ENCODE results near the gene LUC7L3. TPM values are rescaled to one million over a fixed set of nuclear protein-coding genes. Genes with fewer than 3 reads are reported as not detected.
A peak's percentile ranks its signal among the peaks of the same experiment; 100 is the strongest.

The LUC7L3 gene
- total and polyA plus RNA-seq, 2 of the 13 experiments (the other 11 are each of a cell fraction or from before 2014, with no cell fraction given) = 108 to 120 TPM

DNA sequence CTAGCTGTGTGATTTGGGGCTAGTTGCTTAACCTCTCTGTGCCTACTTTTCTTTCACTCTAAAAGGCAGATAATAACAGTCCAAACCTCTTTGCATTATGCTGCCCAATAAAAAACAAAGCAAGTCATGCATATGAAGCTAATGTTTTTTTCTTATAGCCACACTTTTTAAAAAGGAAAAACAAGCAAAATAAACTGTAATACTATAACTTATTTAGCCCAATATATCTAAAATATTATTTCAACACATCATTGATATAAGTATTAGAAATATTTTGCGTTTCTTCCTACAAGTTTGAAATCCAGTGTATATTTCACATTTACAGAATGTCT is 34.1 kb upstream of the LUC7L3 start (continued):
- TF ChIP-seq, protein P1, sequence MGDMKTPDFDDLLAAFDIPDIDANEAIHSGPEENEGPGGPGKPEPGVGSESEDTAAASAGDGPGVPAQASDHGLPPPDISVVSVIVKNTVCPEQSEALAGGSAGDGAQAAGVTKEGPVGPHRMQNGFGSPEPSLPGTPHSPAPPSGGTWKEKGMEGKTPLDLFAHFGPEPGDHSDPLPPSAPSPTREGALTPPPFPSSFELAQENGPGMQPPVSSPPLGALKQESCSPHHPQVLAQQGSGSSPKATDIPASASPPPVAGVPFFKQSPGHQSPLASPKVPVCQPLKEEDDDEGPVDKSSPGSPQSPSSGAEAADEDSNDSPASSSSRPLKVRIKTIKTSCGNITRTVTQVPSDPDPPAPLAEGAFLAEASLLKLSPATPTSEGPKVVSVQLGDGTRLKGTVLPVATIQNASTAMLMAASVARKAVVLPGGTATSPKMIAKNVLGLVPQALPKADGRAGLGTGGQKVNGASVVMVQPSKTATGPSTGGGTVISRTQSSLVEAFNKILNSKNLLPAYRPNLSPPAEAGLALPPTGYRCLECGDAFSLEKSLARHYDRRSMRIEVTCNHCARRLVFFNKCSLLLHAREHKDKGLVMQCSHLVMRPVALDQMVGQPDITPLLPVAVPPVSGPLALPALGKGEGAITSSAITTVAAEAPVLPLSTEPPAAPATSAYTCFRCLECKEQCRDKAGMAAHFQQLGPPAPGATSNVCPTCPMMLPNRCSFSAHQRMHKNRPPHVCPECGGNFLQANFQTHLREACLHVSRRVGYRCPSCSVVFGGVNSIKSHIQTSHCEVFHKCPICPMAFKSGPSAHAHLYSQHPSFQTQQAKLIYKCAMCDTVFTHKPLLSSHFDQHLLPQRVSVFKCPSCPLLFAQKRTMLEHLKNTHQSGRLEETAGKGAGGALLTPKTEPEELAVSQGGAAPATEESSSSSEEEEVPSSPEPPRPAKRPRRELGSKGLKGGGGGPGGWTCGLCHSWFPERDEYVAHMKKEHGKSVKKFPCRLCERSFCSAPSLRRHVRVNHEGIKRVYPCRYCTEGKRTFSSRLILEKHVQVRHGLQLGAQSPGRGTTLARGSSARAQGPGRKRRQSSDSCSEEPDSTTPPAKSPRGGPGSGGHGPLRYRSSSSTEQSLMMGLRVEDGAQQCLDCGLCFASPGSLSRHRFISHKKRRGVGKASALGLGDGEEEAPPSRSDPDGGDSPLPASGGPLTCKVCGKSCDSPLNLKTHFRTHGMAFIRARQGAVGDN (CRISPR knock-in tag; IDR thresholded peaks at IDR 0.05) = no peak
- no peak for TF ChIP-seq ZNF615 (CRISPR knock-in tag; IDR thresholded peaks at IDR 0.05; ENCODE audit: borderline replicate concordance)
- no peak for TF ChIP-seq ZNF75D (CRISPR knock-in tag; IDR thresholded peaks at IDR 0.05; ENCODE audit: borderline replicate concordance)
- no peak; the same call in 1 of the 2 replicates for TF ChIP-seq BRCA1 (CRISPR knock-in tag; IDR thresholded peaks at IDR 0.05)
- TF ChIP-seq ZFP36 (IDR thresholded peaks at IDR 0.05; ENCODE audit: borderline replicate concordance, low read depth, low read length, partially characterized antibody) = peak; percentile 57
- no peak for TF ChIP-seq ZNF326 (CRISPR knock-in tag; IDR thresholded peaks at IDR 0.05; ENCODE audit: borderline replicate concordance)
- TF ChIP-seq ZMYM3 (CRISPR knock-in tag; IDR thresholded peaks at IDR 0.05) = no peak
- TF ChIP-seq MAZ (IDR thresholded peaks at IDR 0.05; ENCODE audit: borderline replicate concordance, low read depth, low read length) = no peak
- TF ChIP-seq MAZ (CRISPR knock-in tag; IDR thresholded peaks at IDR 0.05; ENCODE audit: low read depth) = no peak
- no peak for TF ChIP-seq ZNF460 (CRISPR knock-in tag; IDR thresholded peaks at IDR 0.05; ENCODE audit: borderline replicate concordance)
- TF ChIP-seq ZFP91 (CRISPR knock-in tag; IDR thresholded peaks at IDR 0.05; ENCODE audit: borderline replicate concordance) = no peak
- TF ChIP-seq ZNF263 (CRISPR knock-in tag; IDR thresholded peaks at IDR 0.05) = no peak
- no peak for TF ChIP-seq THYN1 (CRISPR knock-in tag; IDR thresholded peaks at IDR 0.05; ENCODE audit: borderline replicate concordance, low read depth)
- TF ChIP-seq ZNF567 (CRISPR knock-in tag; IDR thresholded peaks at IDR 0.05; ENCODE audit: borderline replicate concordance) = no peak
- TF ChIP-seq, protein P2, sequence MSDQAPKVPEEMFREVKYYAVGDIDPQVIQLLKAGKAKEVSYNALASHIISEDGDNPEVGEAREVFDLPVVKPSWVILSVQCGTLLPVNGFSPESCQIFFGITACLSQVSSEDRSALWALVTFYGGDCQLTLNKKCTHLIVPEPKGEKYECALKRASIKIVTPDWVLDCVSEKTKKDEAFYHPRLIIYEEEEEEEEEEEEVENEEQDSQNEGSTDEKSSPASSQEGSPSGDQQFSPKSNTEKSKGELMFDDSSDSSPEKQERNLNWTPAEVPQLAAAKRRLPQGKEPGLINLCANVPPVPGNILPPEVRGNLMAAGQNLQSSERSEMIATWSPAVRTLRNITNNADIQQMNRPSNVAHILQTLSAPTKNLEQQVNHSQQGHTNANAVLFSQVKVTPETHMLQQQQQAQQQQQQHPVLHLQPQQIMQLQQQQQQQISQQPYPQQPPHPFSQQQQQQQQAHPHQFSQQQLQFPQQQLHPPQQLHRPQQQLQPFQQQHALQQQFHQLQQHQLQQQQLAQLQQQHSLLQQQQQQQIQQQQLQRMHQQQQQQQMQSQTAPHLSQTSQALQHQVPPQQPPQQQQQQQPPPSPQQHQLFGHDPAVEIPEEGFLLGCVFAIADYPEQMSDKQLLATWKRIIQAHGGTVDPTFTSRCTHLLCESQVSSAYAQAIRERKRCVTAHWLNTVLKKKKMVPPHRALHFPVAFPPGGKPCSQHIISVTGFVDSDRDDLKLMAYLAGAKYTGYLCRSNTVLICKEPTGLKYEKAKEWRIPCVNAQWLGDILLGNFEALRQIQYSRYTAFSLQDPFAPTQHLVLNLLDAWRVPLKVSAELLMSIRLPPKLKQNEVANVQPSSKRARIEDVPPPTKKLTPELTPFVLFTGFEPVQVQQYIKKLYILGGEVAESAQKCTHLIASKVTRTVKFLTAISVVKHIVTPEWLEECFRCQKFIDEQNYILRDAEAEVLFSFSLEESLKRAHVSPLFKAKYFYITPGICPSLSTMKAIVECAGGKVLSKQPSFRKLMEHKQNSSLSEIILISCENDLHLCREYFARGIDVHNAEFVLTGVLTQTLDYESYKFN (CRISPR knock-in tag; conservative IDR thresholded peaks at IDR 0.05) = no peak
- TF ChIP-seq ZNF639 (CRISPR knock-in tag; conservative IDR thresholded peaks at IDR 0.05) = no peak
- TF ChIP-seq RBFOX2 (IDR thresholded peaks at IDR 0.05; ENCODE audit: low read depth, low read length) = 0 out of 2 replicates have a peak, but pooled peaks have one; percentile 1
- no peak for TF ChIP-seq BRD4 (CRISPR knock-in tag; IDR thresholded peaks at IDR 0.05)
- no peak for TF ChIP-seq SP5 (CRISPR knock-in tag; IDR thresholded peaks at IDR 0.05; ENCODE audit: borderline replicate concordance, low read depth)
